Chondrocyte (in vitro differentiated cells): ENCODE results near the gene ARF6. TPM values are rescaled to one million over a fixed set of nuclear protein-coding genes. Genes with fewer than 3 reads are reported as not detected.

ENCODE experiments used
- DNase-seq: peaks from one replicate; pipeline ENCODE4 v3.0.0; 2021; ENCODE audit warnings: mixed read lengths, low spot score
- H3K27ac Mint-ChIP-seq: one replicate; pipeline ENCODE4 v1.8.0; 2021; ENCODE audit warnings: mild to moderate bottlenecking, moderate library complexity, mixed read lengths; ENCODE audit not compliant: unreplicated experiment
- H3K27me3 Mint-ChIP-seq: 2 replicates; pipeline ENCODE4 v1.8.0; 2021; ENCODE audit warnings: low read depth, mixed read lengths
- H3K36me3 Mint-ChIP-seq: 2 replicates; pipeline ENCODE4 v1.8.0; 2021; ENCODE audit warnings: low read depth, mixed read lengths
- H3K4me1 Mint-ChIP-seq: 2 replicates; pipeline ENCODE4 v1.8.0; 2021; ENCODE audit warnings: low read depth, mild to moderate bottlenecking, mixed read lengths
- H3K4me3 Mint-ChIP-seq: one replicate; pipeline ENCODE4 v1.8.0; 2021; ENCODE audit warnings: mild to moderate bottlenecking, moderate library complexity, mixed read lengths; ENCODE audit not compliant: unreplicated experiment
- H3K9me3 Mint-ChIP-seq: 2 replicates; pipeline ENCODE4 v1.8.0; 2021; ENCODE audit warnings: low read depth, mixed read lengths
- total RNA-seq: library from RNA; stranded (reverse); gene quantifications from 3 replicates; pipeline ENCODE4 v1.2.1, GENCODE V29; 2021
- TF ChIP-seq, protein P1 (sequence below): fragments of 200-600 bp; sonication (generic); IDR thresholded peaks from 2 replicates; pipeline ENCODE4 v1.5.0; 2021; ENCODE audit warnings: antibody characterized with exemption, mild to moderate bottlenecking, moderate library complexity

ARF6 gene
- total RNA-seq, 1 donor from 2014 or later: 53.2 TPM

DNA sequence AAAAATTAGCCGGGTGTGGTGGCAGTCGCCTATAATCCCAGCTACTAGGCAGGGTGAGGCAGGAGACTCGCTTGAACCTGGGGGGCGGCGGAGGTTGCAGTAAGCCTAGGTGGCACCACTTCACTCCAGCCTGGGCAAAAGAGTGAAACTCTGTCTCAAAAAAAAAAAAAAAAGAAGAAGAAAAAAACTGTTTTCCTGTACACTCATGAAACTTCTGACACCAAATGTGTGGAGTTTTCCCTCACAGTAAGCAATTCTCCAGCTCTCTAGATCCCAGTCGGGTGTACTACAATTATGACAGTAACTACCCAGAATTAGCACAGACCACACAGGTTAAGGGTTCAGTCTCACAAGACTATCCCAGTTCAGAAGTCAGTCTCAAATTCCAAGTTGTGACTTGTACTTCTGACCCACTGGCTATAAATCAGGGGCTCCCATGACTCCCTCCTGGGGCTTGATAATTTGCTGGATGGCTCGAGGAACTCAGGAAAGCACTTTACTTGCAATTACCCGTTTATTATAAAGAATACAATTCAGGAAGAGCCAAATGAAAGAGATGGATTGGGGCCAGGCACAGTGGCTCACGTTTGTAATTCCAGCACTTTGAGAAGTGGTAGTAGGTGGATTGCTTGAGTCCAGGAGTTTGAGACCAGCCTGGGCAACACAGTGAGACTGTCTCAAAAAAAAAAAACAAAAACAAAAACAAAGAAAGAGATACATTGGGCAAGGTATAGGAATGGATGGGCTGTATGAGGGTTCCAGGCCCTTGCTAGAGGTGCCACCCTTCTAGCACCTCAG, 12.4 kb upstream of the ARF6 start:
- no peaks in the 10 kb centered on the region for H3K9me3 Mint-ChIP-seq
- H3K4me1 Mint-ChIP-seq: no peaks in the 10 kb centered on the region
- no peak overlapping the region for H3K4me3 Mint-ChIP-seq
- H3K36me3 Mint-ChIP-seq: no peaks in the 10 kb centered on the region
- no peak overlapping the region for H3K27ac Mint-ChIP-seq
- DNase-seq: no peak
- H3K27me3 Mint-ChIP-seq: no peaks in the 10 kb centered on the region
- TF ChIP-seq, protein P1, sequence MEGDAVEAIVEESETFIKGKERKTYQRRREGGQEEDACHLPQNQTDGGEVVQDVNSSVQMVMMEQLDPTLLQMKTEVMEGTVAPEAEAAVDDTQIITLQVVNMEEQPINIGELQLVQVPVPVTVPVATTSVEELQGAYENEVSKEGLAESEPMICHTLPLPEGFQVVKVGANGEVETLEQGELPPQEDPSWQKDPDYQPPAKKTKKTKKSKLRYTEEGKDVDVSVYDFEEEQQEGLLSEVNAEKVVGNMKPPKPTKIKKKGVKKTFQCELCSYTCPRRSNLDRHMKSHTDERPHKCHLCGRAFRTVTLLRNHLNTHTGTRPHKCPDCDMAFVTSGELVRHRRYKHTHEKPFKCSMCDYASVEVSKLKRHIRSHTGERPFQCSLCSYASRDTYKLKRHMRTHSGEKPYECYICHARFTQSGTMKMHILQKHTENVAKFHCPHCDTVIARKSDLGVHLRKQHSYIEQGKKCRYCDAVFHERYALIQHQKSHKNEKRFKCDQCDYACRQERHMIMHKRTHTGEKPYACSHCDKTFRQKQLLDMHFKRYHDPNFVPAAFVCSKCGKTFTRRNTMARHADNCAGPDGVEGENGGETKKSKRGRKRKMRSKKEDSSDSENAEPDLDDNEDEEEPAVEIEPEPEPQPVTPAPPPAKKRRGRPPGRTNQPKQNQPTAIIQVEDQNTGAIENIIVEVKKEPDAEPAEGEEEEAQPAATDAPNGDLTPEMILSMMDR: no peak

DNA sequence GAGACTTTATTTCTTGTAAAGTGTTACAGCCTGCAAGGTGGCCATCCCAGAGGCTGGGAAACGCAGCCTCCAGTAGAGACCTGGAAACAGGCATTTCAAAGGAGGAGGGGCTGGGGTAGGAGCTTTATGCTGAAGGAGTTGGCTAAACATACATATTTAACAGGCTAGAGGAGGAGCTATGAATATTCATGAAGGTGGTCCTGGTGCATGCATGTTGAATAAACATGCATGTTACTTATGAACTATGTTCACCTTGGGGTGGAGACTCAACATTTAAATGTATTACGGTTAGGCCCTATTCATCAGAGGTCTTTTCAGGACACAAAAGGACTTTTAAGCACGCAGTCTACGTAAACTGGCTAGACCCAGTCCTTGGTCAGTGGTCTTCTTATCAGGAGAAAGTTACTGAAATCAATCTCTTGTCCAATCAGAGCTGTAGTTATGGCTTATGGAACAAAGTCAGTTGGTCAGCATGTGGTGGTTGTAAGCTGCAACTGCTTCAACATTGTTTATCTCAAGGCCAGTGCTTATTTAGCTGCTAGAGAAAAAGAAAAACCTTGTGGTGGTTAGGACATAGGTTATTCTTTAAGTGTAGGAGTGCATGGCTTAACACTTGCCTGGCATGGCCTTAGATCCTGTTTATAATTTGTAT, 11.4 kb upstream of the ARF6 start:
- no peaks in the 10 kb centered on the region for H3K36me3 Mint-ChIP-seq
- H3K9me3 Mint-ChIP-seq: no peaks in the 10 kb centered on the region
- H3K4me1 Mint-ChIP-seq: no peaks in the 10 kb centered on the region
- TF ChIP-seq, protein P1: no peak
- no peak overlapping the region for H3K27ac Mint-ChIP-seq
- no peaks in the 10 kb centered on the region for H3K27me3 Mint-ChIP-seq
- no peak overlapping the region for H3K4me3 Mint-ChIP-seq
- DNase-seq: no peak

DNA sequence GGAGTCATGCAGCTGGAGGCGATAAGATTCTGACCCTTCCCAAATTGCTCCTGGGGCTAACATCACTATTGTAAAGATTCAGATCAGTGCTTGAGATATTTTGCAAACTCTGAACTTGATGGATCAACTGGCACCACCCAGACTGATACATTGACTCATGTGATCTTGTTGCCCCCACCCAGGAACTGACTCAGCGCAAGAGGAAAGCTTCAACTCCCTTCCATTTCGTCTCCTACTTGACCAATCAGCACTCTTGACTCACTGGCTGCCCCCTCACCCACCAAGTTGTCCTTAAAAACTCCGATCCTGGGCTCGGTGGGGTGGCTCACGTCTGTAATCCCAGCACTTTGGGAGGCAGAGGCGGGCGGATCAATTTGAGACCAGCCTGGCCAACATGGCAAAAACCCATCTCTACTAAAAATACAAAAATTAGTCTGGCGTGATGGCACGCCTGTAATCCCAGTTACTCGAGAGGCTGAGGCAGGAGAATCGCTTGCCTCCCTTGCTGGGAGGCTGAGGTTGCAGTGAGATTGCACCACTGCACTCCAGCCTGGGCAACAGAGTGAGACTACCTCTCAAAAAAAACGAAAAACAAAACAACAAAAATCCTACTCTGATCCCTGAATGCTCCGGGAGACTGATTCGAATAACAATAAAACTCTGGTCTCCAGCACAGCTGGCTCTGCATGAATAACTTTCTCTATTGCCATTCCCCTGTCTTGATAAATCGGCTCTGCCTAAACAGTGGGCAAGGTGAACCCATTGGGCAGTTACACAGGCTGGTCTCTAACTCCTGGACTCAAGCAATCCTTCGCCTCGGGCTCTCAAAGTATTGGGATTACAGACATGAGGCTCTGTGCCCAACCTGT, 9.8 kb upstream of the ARF6 start:
- TF ChIP-seq, protein P1: no peak
- Mint-ChIP-seq H3K27ac (no peak overlapping the region), H3K9me3 (no peaks in the 10 kb centered on the region), H3K27me3 (no peaks in the 10 kb centered on the region), H3K4me3 (no peak overlapping the region), H3K4me1 (no peaks in the 10 kb centered on the region), H3K36me3 (no peaks in the 10 kb centered on the region)
- no peak for DNase-seq

DNA sequence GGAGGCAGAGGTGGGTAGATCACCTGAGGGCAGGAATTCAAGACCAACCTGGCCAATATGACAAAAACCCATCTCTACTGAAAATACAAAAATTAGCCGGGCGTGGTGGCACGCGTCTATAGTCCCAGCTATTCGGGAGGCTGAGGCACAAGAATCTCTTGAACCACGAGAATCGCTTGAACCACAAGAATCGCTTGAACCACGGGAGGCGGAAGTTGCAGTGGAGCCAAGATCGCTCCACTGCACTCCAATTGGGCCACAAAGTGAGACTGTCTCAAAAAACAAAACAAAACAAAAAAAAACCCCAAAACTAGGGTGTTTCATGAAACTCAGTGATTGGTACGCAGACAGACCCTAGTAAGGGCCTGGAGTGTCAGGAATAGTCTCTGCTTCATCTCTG, 6.4 kb upstream of the ARF6 start:
- Mint-ChIP-seq H3K27me3 (no peaks in the 10 kb centered on the region), H3K4me1 (no peaks in the 10 kb centered on the region), H3K4me3 (no peak overlapping the region), H3K36me3 (no peaks in the 10 kb centered on the region), H3K27ac (no peak overlapping the region), H3K9me3 (no peaks in the 10 kb centered on the region)
- TF ChIP-seq, protein P1: no peak
- DNase-seq: no peak

DNA sequence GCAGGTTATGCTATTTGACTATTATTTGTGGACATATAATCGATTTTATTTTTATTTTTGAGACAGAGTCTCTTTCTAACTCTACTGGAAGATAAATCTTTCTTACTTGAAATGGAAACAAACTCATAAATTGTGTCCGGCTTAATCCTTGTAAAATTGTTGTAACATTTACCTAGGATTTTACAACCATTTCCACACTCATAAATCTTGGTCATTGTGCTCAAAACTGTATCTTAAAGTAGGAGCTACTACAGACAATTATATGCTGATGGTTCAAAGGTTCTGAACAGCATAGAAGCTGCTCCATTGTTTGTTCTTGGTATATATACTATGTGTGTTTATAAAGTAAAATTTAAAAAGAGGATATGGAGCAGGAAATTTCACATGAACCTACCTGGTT, 4.6 kb upstream of the ARF6 start:
- no peak overlapping the region for H3K4me3 Mint-ChIP-seq
- peaks cover 8% of the 10 kb centered on the region for H3K4me1 Mint-ChIP-seq
- no peaks in the 10 kb centered on the region for H3K36me3 Mint-ChIP-seq
- no peaks in the 10 kb centered on the region for H3K27me3 Mint-ChIP-seq
- no peak overlapping the region for H3K27ac Mint-ChIP-seq
- H3K9me3 Mint-ChIP-seq: no peaks in the 10 kb centered on the region
- DNase-seq: no peak
- TF ChIP-seq, protein P1: no peak
